ENCODE measurements around the gene KDM4B.

GRCh38 chr19:5032101-5032967 lies 63.4 kb downstream of the KDM4B start:
- TF ChIP-seq EP300 (IDR thresholded peaks at IDR 0.05) (no peak), CTCF (IDR thresholded peaks at IDR 0.05) (no peak)
